PC-3 (cell line): ENCODE measurements around the gene RER1. TPM values are rescaled to one million over a fixed set of nuclear protein-coding genes. Genes with fewer than 3 reads are reported as not detected.
A peak's percentile ranks its signal among the peaks of the same experiment; 100 is the strongest.

Experiments
- ATAC-seq: fragments of 200-7000 bp; cut with Tn5 transposase; 2 replicates; pipeline ENCODE4 v1.9.1; 2020; ENCODE audit warnings: mild to moderate bottlenecking, moderate library complexity
- BruUV-seq: library from RNA; stranded (reverse); fragments of 400-500 nt; replicated peaks from 2 replicates; lab custom pipeline; 2021; lab: Mats Ljungman, UMichigan
- CTCF ChIA-PET: fragments of 300-600 bp; sonication (Branson Sonifier 250); formaldehyde crosslinking; loops from one replicate; lab custom pipeline; 2022; ENCODE audit warnings: antibody characterized with exemption; lab: Charles Lee
- POLR2A ChIA-PET: fragments of 300-600 bp; sonication (Branson Sonifier 250); formaldehyde crosslinking; loops from one replicate; lab custom pipeline; 2022; ENCODE audit warnings: antibody characterized with exemption; ENCODE audit not compliant: unreplicated experiment; lab: Charles Lee
- DNase-seq: peaks from one replicate; pipeline ENCODE4 v3.0.0-alpha.2; 2015
- H2AFZ ChIP-seq: fragments of 300-600 bp; sonication (generic); 2 replicates; pipeline ENCODE4 v1.6.0; 2016; ENCODE audit warnings: antibody characterized with exemption, low read length
- H3F3A ChIP-seq: fragments of 300-600 bp; sonication (generic); one replicate; pipeline ENCODE4 v1.6.0; 2017; ENCODE audit warnings: antibody characterized with exemption, low read length, control low read depth, mild to moderate bottlenecking; ENCODE audit not compliant: unreplicated experiment
- H3K27ac ChIP-seq: fragments of 300-600 bp; sonication (generic); 2 replicates; pipeline ENCODE4 v1.5.1; 2016; ENCODE audit warnings: mild to moderate bottlenecking, low read length
- H3K27me3 ChIP-seq: fragments of 300-600 bp; sonication (generic); 2 replicates; pipeline ENCODE4 v1.6.1; 2016; ENCODE audit warnings: low read length, mixed read lengths
- H3K36me3 ChIP-seq: fragments of 300-600 bp; sonication (generic); 2 replicates; pipeline ENCODE4 v1.6.1; 2016; ENCODE audit warnings: low read depth, mixed run types, low read length, mixed read lengths
- H3K4me1 ChIP-seq: fragments of 300-600 bp; sonication (generic); 2 replicates; pipeline ENCODE4 v1.5.1; 2016; ENCODE audit warnings: low read length; ENCODE audit not compliant: insufficient read depth
- H3K4me2 ChIP-seq: fragments of 300-600 bp; sonication (generic); 2 replicates; pipeline ENCODE4 v1.6.0; 2016; ENCODE audit warnings: low read length
- H3K4me3 ChIP-seq: fragments of 300-600 bp; sonication (generic); 2 replicates; pipeline ENCODE4 v1.5.1; 2016; ENCODE audit warnings: mild to moderate bottlenecking, low read length, mixed read lengths
- H3K79me2 ChIP-seq: fragments of 300-600 bp; sonication (generic); 2 replicates; pipeline ENCODE4 v1.6.1; 2017; ENCODE audit warnings: low read length, mixed read lengths
- H3K9ac ChIP-seq: fragments of 300-600 bp; sonication (generic); 2 replicates; pipeline ENCODE4 v1.6.0; 2016; ENCODE audit warnings: mild to moderate bottlenecking, low read length
- H3K9me2 ChIP-seq: fragments of 300-600 bp; sonication (generic); replicated peaks from 2 replicates; pipeline ENCODE4 v1.6.1; 2016; ENCODE audit warnings: mixed run types, low read length, mixed read lengths
- H3K9me3 ChIP-seq: fragments of 300-600 bp; sonication (generic); 2 replicates; pipeline ENCODE4 v1.6.1; 2016; ENCODE audit warnings: low read length, mixed read lengths
- H4K20me1 ChIP-seq: fragments of 300-600 bp; sonication (generic); 2 replicates; pipeline ENCODE4 v1.6.1; 2016; ENCODE audit warnings: low read length, mixed read lengths
- EZH2 ChIP-seq: fragments of 300-600 bp; sonication (generic); IDR thresholded peaks from one replicate; pipeline ENCODE4 v1.6.1; 2017; ENCODE audit warnings: antibody characterized with exemption, mild to moderate bottlenecking, low read length; ENCODE audit not compliant: unreplicated experiment
- EZH2phosphoT487 ChIP-seq: fragments of 300-600 bp; sonication (generic); IDR thresholded peaks from 2 replicates; pipeline ENCODE4 v1.6.1; 2018; ENCODE audit warnings: mild to moderate bottlenecking, antibody characterized with exemption, low read length, borderline replicate concordance
- intact Hi-C: fragments of 100-400 bp; cut with micrococcal nuclease; formaldehyde crosslinking; loops from 2 replicates; pipeline ENCODE4 v1.9.0; 2023
- total RNA-seq: library from RNA; depleted of rRNA; stranded (reverse); fragments of >200 nt; gene quantifications from 2 replicates; pipeline ENCODE4 v1.2.3, GENCODE V29; 2014
- TF ChIP-seq, protein P1 (sequence below): fragments of 300-600 bp; sonication (generic); conservative IDR thresholded peaks from 2 replicates; pipeline ENCODE4 v1.5.1; 2017; ENCODE audit warnings: antibody characterized with exemption, low read depth, mild to moderate bottlenecking, low read length

Gene RER1
- total RNA-seq, 1 experiment from 2014 or later = 160 TPM

- no peaks in the 10 kb centered on the region for H3K9me3 ChIP-seq
- POLR2A ChIA-PET = interaction anchor here (0.6 kb wide), 1 partner anchor 1453 kb away, joined by 18 read pairs; no protein-coding TSS in a partner anchor
- ATAC-seq (peak; percentile 20), DNase-seq (peak; percentile 37)
- peaks cover 24% of the 10 kb centered on the region for H3K79me2 ChIP-seq
- peak overlapping the region; percentile 60 for H3K27ac ChIP-seq
- peak overlapping the region; percentile 85 for H3K4me2 ChIP-seq
- no peaks in the 10 kb centered on the region for H3K36me3 ChIP-seq
- H3K27me3 ChIP-seq = no peaks in the 10 kb centered on the region
- H3K4me1 ChIP-seq = peaks cover 44% of the 10 kb centered on the region
- BruUV-seq = no TSS peak
- peak overlapping the region; percentile 96 for H3K9ac ChIP-seq
- intact Hi-C loops = loop anchor here (1.0 to 10.0 kb wide), 3 partner anchors 21 to 1010 kb away; partner anchors contain the start of genes MORN1 and RER1
- no peaks in the 10 kb centered on the region for H3K9me2 ChIP-seq
- no peaks in the 10 kb centered on the region for H4K20me1 ChIP-seq
- H3F3A ChIP-seq = no peaks in the 10 kb centered on the region
- H3K4me3 ChIP-seq = peak overlapping the region; percentile 84
- CTCF ChIA-PET = no interaction called here
- TF ChIP-seq EZH2phosphoT487 = no peak
- TF ChIP-seq, protein P1, sequence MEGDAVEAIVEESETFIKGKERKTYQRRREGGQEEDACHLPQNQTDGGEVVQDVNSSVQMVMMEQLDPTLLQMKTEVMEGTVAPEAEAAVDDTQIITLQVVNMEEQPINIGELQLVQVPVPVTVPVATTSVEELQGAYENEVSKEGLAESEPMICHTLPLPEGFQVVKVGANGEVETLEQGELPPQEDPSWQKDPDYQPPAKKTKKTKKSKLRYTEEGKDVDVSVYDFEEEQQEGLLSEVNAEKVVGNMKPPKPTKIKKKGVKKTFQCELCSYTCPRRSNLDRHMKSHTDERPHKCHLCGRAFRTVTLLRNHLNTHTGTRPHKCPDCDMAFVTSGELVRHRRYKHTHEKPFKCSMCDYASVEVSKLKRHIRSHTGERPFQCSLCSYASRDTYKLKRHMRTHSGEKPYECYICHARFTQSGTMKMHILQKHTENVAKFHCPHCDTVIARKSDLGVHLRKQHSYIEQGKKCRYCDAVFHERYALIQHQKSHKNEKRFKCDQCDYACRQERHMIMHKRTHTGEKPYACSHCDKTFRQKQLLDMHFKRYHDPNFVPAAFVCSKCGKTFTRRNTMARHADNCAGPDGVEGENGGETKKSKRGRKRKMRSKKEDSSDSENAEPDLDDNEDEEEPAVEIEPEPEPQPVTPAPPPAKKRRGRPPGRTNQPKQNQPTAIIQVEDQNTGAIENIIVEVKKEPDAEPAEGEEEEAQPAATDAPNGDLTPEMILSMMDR = no peak
- peak overlapping the region; percentile 75 for H2AFZ ChIP-seq
These were observed 20.3 kb downstream of the RER1 start for GRCh38 chr1:2411801-2412394.

DNA sequence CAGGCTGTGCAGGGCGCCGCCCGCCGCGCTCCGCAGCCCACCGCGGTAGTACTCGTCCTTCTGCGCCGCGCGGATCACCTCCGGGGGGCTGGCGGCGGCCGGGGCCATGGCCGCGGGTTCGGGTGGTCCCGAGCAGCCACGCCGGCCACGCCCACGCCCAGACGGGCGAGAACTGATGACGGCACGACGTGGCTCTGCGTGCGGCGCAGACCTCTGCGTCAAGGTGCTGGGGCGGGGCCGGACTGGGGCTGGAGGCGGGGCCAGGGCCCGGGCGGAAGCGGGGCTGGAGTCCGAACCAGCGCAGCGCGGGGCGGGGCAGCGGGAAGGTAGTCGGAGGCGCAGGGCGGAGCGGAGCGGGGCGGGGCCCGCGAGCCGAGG lies 20.7 kb downstream of the RER1 start, which contains the start of gene PEX10:
Gene PEX10 (minus strand): TSS at position 170 of the 378 bp plus-strand sequence. CDS start 62 bp downstream, at position 108.
- Histone ChIP-seq H3K9ac (peak within 1 kb of the TSS; percentile 96), H3K27ac (peak within 1 kb of the TSS; percentile 71), H3K4me1 (peaks cover 45% of the 10 kb centered on the region), H3F3A (no peaks in the 10 kb centered on the region), H4K20me1 (no peaks in the 10 kb centered on the region), H3K27me3 (no peaks in the 10 kb centered on the region), H3K4me2 (peak within 1 kb of the TSS; percentile 97), H3K4me3 (peak within 1 kb of the TSS; percentile 84), H3K9me3 (no peaks in the 10 kb centered on the region), H2AFZ (peak within 1 kb of the TSS; percentile 82), H3K36me3 (no peaks in the 10 kb centered on the region), H3K79me2 (peaks cover 26% of the 10 kb centered on the region), H3K9me2 (no peaks in the 10 kb centered on the region)
- intact Hi-C loops = loop anchor here (1.0 to 10.0 kb wide), 3 partner anchors 21 to 1010 kb away; partner anchors contain the start of genes MORN1 and RER1
- CTCF ChIA-PET = interaction anchor here (0.8 to 1.0 kb wide), 2 partner anchors 21 to 217 kb away, joined by 3 to 6 read pairs; partner anchors contain the start of genes FAAP20, MORN1 and RER1
- BruUV-seq = no TSS peak
- TF ChIP-seq, protein P1 = no peak
- TF ChIP-seq EZH2 (no peak), EZH2phosphoT487 (no peak)
- peak; percentile 99 for DNase-seq
- ATAC-seq = peak; percentile 75
- POLR2A ChIA-PET = no interaction called here
